GM19395 (cell line): ENCODE data around the gene PPP1R9A.

Source experiments
- ATAC-seq: cut with Tn5 transposase; IDR thresholded peaks from one replicate; pipeline ENCODE4 v1.9.1; 2021; ENCODE audit warnings: mild to moderate bottlenecking, moderate library complexity; ENCODE audit not compliant: unreplicated experiment

The PPP1R9A gene

GRCh38 chr7:94908323-94909178 is 1.2 kb downstream of the PPP1R9A start:
- no peak for ATAC-seq

- no peak for ATAC-seq
These were observed 1.7 kb downstream of the PPP1R9A start for GRCh38 chr7:94909179-94909466.

GRCh38 chr7:94912085-94912484 is 4.7 kb downstream of the PPP1R9A start:
- ATAC-seq: no peak

DNA sequence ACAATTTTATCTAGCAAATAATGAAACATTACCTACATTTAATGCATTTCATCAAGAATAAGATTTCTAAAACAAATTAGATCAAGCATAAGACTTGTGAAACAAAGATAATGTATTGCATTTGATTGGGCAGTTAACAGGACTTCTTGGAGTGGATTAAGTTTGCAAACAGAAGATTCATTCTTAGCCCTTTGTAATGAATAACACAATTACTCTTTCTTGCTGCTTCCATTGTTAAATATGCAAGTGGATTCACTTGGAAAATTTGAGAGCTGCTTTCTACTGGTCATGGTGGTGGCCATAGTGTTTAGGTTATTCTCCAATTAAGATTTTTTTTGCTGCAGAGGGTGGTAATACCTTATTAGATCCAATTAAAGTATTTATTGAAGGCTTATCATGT is 6.0 kb downstream of the PPP1R9A start:
- no peak for ATAC-seq

DNA sequence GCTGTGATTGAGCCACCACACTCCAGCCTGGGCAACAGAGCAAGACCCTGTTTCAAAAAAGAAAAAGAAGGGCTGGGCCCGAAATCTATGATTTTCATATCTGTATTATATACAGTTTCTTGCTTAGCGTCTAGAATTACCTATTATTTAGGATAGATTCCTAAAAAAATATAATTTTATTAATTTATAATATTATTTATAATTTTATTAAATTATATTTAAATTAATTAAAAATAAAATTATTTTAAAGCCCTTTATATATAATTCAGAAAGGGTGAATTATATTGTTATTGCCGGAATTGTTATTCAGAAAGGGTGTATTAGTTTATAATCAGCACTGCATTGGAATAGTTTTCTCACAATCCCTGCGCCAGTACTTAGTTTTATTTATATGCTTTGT is 14.5 kb downstream of the PPP1R9A start:
- no peak for ATAC-seq

- no peak for ATAC-seq
These were observed 15.1 kb downstream of the PPP1R9A start for GRCh38 chr7:94922457-94922856.

DNA sequence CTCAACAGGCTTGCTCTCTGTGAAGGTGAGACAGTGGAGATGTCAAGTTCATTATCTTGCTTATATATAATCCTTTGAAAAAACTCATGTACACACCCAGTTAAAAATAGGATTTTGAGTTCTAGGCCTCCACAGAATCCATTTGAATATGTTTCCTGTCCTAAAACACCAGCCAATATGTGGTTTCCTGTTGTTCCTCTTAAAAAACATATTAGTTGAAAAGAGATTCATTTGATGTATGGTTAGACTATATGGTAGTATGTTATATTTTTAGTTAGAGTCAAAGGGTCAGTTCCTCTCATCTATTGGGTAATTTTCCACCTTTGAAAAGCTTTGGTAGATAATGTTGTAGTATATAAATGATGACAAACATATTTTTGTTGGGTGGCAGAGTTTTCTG is 16.0 kb downstream of the PPP1R9A start:
- no peak for ATAC-seq

GRCh38 chr7:94928168-94928707 is 20.8 kb downstream of the PPP1R9A start:
- ATAC-seq: no peak

- ATAC-seq: no peak
These were observed 26.0 kb downstream of the PPP1R9A start for GRCh38 chr7:94933256-94933990.

DNA sequence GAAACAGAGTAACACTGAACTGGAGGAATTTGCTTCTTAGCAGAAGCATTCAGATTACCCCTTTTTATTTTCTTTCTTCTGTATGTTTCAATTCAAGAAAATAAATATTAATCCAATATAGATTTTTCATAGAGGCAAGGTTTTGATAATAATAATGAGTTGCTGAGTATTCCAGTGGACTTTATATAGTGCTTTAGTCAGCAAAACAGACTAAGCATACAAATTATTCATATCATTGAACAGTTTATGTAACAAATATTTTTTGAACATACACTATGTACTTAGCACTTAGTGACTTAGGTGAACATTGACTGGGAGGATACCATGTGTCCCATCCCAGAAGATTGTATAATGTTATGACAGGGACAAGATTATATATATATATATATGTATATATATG is 32.0 kb downstream of the PPP1R9A start:
- ATAC-seq: no peak

- no peak for ATAC-seq
These were observed 32.8 kb downstream of the PPP1R9A start for GRCh38 chr7:94940241-94940640.

DNA sequence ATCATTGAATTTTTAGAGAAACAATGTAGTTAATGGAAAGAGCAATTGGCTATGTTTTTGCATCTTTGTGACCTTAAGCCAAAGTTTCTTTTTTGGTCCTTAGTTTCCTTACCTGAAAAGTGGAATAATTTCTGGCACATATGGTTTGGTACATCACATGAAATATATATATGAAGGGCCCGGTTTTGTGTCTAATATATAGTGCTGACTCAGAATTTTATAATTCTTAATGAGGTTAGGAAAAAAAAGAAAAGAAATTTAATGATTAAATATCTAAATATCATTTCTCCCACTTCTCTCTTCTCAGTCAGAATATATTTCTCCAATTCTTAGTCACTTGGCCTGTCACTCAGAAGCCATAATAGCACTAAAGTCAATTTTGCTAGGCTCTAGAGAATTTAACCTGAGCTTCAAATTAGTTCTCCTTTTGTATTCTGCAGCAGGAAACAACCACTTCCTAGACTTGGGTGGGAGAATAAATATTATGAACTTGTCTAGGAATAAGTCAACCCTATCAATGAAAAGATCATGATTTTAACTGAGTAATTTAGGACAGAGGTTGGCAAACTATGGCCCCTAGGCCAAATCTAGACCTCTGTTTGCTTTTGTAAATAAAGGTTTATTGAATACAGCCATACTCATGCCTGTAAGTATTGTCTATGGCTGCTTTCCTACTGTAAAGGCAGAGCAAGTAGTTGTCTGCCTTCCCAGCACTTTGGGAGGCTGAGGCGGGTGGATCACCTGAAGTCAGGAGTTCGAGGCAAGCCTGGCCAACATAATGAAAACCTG is 34.6 kb downstream of the PPP1R9A start:
- ATAC-seq: no peak

DNA sequence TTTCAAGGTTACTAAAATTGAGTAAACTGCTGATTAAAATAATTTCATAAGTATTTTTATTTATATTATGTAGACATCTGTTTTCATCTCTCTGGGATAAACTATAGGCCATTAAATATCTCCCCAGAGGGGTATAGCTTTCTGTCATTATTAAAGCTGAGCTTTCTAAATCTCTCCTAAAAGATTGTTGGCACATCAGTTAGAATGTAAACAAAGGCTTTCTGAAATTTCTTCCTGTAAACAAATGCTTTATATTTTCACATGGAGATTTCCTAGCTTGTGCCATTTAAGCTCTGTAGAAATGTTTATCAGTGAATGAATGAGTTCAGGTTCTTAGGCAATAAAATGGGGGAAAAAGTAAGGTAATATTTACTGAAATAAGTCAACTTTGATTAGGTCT is 35.7 kb downstream of the PPP1R9A start:
- ATAC-seq: no peak

GRCh38 chr7:94949532-94949931 is 42.1 kb downstream of the PPP1R9A start:
- no peak for ATAC-seq

GRCh38 chr7:94955807-94956206 is 48.4 kb downstream of the PPP1R9A start:
- no peak for ATAC-seq

GRCh38 chr7:94957061-94957460 is 49.7 kb downstream of the PPP1R9A start:
- ATAC-seq: no peak

GRCh38 chr7:94962661-94963060 is 55.3 kb downstream of the PPP1R9A start:
- no peak for ATAC-seq

DNA sequence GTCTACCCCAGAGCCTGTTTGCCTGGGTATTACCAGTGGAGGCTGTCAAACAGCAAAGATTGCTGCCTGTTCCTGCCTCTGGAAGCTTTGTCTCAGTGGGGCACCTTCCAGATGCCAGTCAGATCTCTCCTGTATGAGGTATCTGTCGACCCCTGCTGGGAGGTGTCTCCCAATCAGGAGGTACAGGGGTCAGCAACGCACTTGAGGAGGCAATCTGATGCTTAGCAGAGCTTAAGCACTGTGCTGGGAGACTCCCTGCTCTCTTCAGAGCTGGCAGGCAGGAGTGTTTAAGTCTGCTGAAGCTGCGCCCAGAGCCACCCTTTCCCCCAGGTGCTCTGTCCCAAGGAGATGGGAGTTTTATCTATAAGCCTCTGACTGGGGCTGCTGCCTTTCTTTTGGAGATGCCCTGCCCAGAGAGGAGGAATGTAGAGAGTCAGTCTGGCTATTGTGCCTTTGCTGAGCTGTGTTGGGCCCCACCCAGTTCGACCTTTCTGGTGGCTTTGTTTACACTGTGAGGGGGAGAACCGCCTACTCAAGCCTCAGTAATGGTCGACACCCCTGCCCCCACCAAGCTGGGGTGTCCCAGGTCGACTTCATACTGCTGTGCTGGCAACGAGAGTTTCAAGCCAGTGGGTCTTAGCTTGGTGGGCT is 62.2 kb downstream of the PPP1R9A start:
- no peak for ATAC-seq

DNA sequence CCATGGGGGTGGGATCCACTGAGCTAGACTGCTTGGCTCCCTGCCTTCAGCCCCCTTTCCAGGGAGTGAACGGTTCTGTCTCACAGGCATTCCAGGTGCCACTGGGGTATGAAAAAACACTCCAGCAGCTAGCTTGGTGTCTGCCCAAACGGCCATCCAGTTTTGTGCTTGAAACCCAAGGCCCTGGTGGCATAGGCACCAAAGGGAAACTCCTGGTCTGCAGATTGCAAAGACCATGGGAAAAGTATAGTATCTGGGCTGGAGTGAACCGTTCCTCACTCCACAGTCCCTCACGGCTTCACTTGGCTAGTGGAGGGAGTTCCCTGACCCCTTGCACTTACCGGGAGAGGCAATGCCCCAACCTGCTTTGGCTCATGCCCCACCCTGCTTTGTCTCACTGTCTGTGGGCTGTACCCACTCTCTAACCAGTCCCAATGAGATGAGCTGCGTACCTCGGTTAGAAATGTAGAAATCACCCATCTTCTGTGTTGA is 62.7 kb downstream of the PPP1R9A start:
- no peak for ATAC-seq

- ATAC-seq: no peak
These were observed 63.9 kb downstream of the PPP1R9A start for GRCh38 chr7:94971051-94971867.
